ENCODE results near the gene MACROD2. TPM values are rescaled to one million over a fixed set of nuclear protein-coding genes. Genes with fewer than 3 reads are reported as not detected.

The MACROD2 gene
- total RNA-seq, 1 donor from 2014 or later = 2.4 TPM

- DNase-seq (ENCODE audit: low read depth) = no peak
- Mint-ChIP-seq H3K36me3 (ENCODE audit: low read depth, unreplicated experiment) (no peaks in the 10 kb centered on the region), H3K4me3 (ENCODE audit: unreplicated experiment) (no peak overlapping the region), H3K4me1 (ENCODE audit: low read depth, unreplicated experiment) (peaks cover 7% of the 10 kb centered on the region), H3K27me3 (ENCODE audit: low read depth, unreplicated experiment) (no peaks in the 10 kb centered on the region), H3K9me3 (ENCODE audit: unreplicated experiment) (no peaks in the 10 kb centered on the region), H3K27ac (ENCODE audit: unreplicated experiment) (no peak overlapping the region)
- H3K27me3 ChIP-seq (ENCODE audit: insufficient read depth, low read length) = no peaks in the 10 kb centered on the region
- H3K36me3 ChIP-seq (ENCODE audit: insufficient read depth, low read length) = no peaks in the 10 kb centered on the region
- no peak overlapping the region for H3K4me3 ChIP-seq (ENCODE audit: insufficient read depth, low read depth, low read length)
- H3K79me2 ChIP-seq (ENCODE audit: insufficient read depth, low read length) = no peaks in the 10 kb centered on the region
- TF ChIP-seq, protein P1, sequence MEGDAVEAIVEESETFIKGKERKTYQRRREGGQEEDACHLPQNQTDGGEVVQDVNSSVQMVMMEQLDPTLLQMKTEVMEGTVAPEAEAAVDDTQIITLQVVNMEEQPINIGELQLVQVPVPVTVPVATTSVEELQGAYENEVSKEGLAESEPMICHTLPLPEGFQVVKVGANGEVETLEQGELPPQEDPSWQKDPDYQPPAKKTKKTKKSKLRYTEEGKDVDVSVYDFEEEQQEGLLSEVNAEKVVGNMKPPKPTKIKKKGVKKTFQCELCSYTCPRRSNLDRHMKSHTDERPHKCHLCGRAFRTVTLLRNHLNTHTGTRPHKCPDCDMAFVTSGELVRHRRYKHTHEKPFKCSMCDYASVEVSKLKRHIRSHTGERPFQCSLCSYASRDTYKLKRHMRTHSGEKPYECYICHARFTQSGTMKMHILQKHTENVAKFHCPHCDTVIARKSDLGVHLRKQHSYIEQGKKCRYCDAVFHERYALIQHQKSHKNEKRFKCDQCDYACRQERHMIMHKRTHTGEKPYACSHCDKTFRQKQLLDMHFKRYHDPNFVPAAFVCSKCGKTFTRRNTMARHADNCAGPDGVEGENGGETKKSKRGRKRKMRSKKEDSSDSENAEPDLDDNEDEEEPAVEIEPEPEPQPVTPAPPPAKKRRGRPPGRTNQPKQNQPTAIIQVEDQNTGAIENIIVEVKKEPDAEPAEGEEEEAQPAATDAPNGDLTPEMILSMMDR (IDR thresholded peaks at IDR 0.05; ENCODE audit: insufficient read depth, low read depth, low read length) = no peak
- no peak for TF ChIP-seq EZH2 (IDR thresholded peaks at IDR 0.05; ENCODE audit: insufficient read depth, low read length)
- no peak for FAIRE-seq
- no peak overlapping the region for H2AFZ ChIP-seq (ENCODE audit: low read depth, low read length)
- H4K20me1 ChIP-seq (ENCODE audit: insufficient read depth, low read length) = no peaks in the 10 kb centered on the region
- H3K4me1 ChIP-seq (ENCODE audit: insufficient read depth, low read length) = no peaks in the 10 kb centered on the region
- no peak overlapping the region for H3K4me2 ChIP-seq (ENCODE audit: low read length)
- H3K27ac ChIP-seq (ENCODE audit: low read depth, low read length) = no peak overlapping the region
- no peaks in the 10 kb centered on the region for H3K9me3 ChIP-seq (ENCODE audit: insufficient read depth, low read depth, low read length)
- no peak overlapping the region for H3K9ac ChIP-seq (ENCODE audit: low read length)
Measured at GRCh38 chr20:15449061-15449460, 1453.7 kb downstream of the MACROD2 start.

GRCh38 chr20:15451241-15451640, 1455.9 kb downstream of the MACROD2 start:
- H3K27ac ChIP-seq (ENCODE audit: low read depth, low read length) = no peak overlapping the region
- H3K4me2 ChIP-seq (ENCODE audit: low read length) = no peak overlapping the region
- H3K36me3 ChIP-seq (ENCODE audit: insufficient read depth, low read length) = no peaks in the 10 kb centered on the region
- FAIRE-seq = no peak
- DNase-seq (ENCODE audit: low read depth) = no peak
- no peaks in the 10 kb centered on the region for H3K9me3 ChIP-seq (ENCODE audit: insufficient read depth, low read depth, low read length)
- TF ChIP-seq EZH2 (IDR thresholded peaks at IDR 0.05; ENCODE audit: insufficient read depth, low read length) = no peak
- TF ChIP-seq, protein P1 (IDR thresholded peaks at IDR 0.05; ENCODE audit: insufficient read depth, low read depth, low read length) = no peak
- no peak overlapping the region for H3K27ac Mint-ChIP-seq (ENCODE audit: unreplicated experiment)
- peaks cover 2% of the 10 kb centered on the region for H3K27me3 Mint-ChIP-seq (ENCODE audit: low read depth, unreplicated experiment)
- H3K9me3 Mint-ChIP-seq (ENCODE audit: unreplicated experiment) = no peaks in the 10 kb centered on the region
- H3K4me3 ChIP-seq (ENCODE audit: insufficient read depth, low read depth, low read length) = no peak overlapping the region
- H3K27me3 ChIP-seq (ENCODE audit: insufficient read depth, low read length) = no peaks in the 10 kb centered on the region
- no peak overlapping the region for H2AFZ ChIP-seq (ENCODE audit: low read depth, low read length)
- H4K20me1 ChIP-seq (ENCODE audit: insufficient read depth, low read length) = no peaks in the 10 kb centered on the region
- H3K4me1 ChIP-seq (ENCODE audit: insufficient read depth, low read length) = no peaks in the 10 kb centered on the region
- H3K36me3 Mint-ChIP-seq (ENCODE audit: low read depth, unreplicated experiment) = no peaks in the 10 kb centered on the region
- H3K4me1 Mint-ChIP-seq (ENCODE audit: low read depth, unreplicated experiment) = peaks cover 3% of the 10 kb centered on the region
- H3K4me3 Mint-ChIP-seq (ENCODE audit: unreplicated experiment) = no peak overlapping the region
- no peak overlapping the region for H3K9ac ChIP-seq (ENCODE audit: low read length)
- H3K79me2 ChIP-seq (ENCODE audit: insufficient read depth, low read length) = no peaks in the 10 kb centered on the region

GRCh38 chr20:15455279-15455678, 1460.0 kb downstream of the MACROD2 start:
- no peak overlapping the region for H3K27ac Mint-ChIP-seq (ENCODE audit: unreplicated experiment)
- H3K36me3 Mint-ChIP-seq (ENCODE audit: low read depth, unreplicated experiment) = no peaks in the 10 kb centered on the region
- no peak overlapping the region for H3K4me2 ChIP-seq (ENCODE audit: low read length)
- FAIRE-seq = no peak
- no peaks in the 10 kb centered on the region for H3K27me3 ChIP-seq (ENCODE audit: insufficient read depth, low read length)
- H3K9ac ChIP-seq (ENCODE audit: low read length) = no peak overlapping the region
- H3K9me3 Mint-ChIP-seq (ENCODE audit: unreplicated experiment) = peaks cover 2% of the 10 kb centered on the region
- no peaks in the 10 kb centered on the region for H4K20me1 ChIP-seq (ENCODE audit: insufficient read depth, low read length)
- H3K9me3 ChIP-seq (ENCODE audit: insufficient read depth, low read depth, low read length) = no peaks in the 10 kb centered on the region
- TF ChIP-seq, protein P1 (IDR thresholded peaks at IDR 0.05; ENCODE audit: insufficient read depth, low read depth, low read length) = no peak
- TF ChIP-seq EZH2 (IDR thresholded peaks at IDR 0.05; ENCODE audit: insufficient read depth, low read length) = no peak
- H3K27me3 Mint-ChIP-seq (ENCODE audit: low read depth, unreplicated experiment) = peaks cover 2% of the 10 kb centered on the region
- no peak overlapping the region for H3K27ac ChIP-seq (ENCODE audit: low read depth, low read length)
- H3K4me3 ChIP-seq (ENCODE audit: insufficient read depth, low read depth, low read length) = no peak overlapping the region
- no peak overlapping the region for H2AFZ ChIP-seq (ENCODE audit: low read depth, low read length)
- H3K79me2 ChIP-seq (ENCODE audit: insufficient read depth, low read length) = no peaks in the 10 kb centered on the region
- H3K4me1 ChIP-seq (ENCODE audit: insufficient read depth, low read length) = no peaks in the 10 kb centered on the region
- no peak overlapping the region for H3K4me3 Mint-ChIP-seq (ENCODE audit: unreplicated experiment)
- no peak for DNase-seq (ENCODE audit: low read depth)
- no peaks in the 10 kb centered on the region for H3K36me3 ChIP-seq (ENCODE audit: insufficient read depth, low read length)
- H3K4me1 Mint-ChIP-seq (ENCODE audit: low read depth, unreplicated experiment) = no peaks in the 10 kb centered on the region
